HepG2 (cell line): Measurements from ENCODE around the gene WDR76. TPM values are rescaled to one million over a fixed set of nuclear protein-coding genes. Genes with fewer than 3 reads are reported as not detected.
A peak's percentile ranks its signal among the peaks of the same experiment; 100 is the strongest.

ENCODE experiments used
- FOXO1 ChIP-seq: sonication (generic); formaldehyde crosslinking; IDR thresholded peaks from 2 replicates; pipeline ENCODE4 v1.4.0; 2020; ENCODE audit warnings: missing genetic modification reagents
- HNRNPUL1 ChIP-seq: fragments of 200-400 bp; formaldehyde crosslinking; IDR thresholded peaks from 2 replicates; pipeline ENCODE4 v1.6.1; 2017; ENCODE audit warnings: low read depth, mild to moderate bottlenecking, low read length, moderate library complexity
- HOXA9 ChIP-seq: sonication (generic); formaldehyde crosslinking; IDR thresholded peaks from 2 replicates; pipeline ENCODE4 v1.8.1; 2022; ENCODE audit warnings: missing genetic modification reagents, mild to moderate bottlenecking, moderate library complexity, borderline replicate concordance
- POGZ ChIP-seq: sonication (generic); formaldehyde crosslinking; IDR thresholded peaks from 2 replicates; pipeline ENCODE4 v1.4.0; 2020; ENCODE audit warnings: mild to moderate bottlenecking, missing genetic modification reagents
- PRDM10 ChIP-seq: sonication (generic); formaldehyde crosslinking; IDR thresholded peaks from 2 replicates; pipeline ENCODE4 v1.4.0; 2020; ENCODE audit warnings: low read depth, missing genetic modification reagents
- RELA ChIP-seq: sonication (generic); formaldehyde crosslinking; IDR thresholded peaks from 2 replicates; pipeline ENCODE4 v1.4.0; 2020; ENCODE audit warnings: missing genetic modification reagents
- SIN3B ChIP-seq: fragments of 150-350 bp; IDR thresholded peaks from 2 replicates; pipeline ENCODE4 v1.6.1; 2014; ENCODE audit warnings: low read length
- SSRP1 ChIP-seq: IDR thresholded peaks from 2 replicates; pipeline ENCODE4 v1.6.1; 2016; ENCODE audit warnings: control low read depth
- TCF12 ChIP-seq, 2 experiments: fragments of 450-650 bp in 1 of 2; sonication (generic) in 1 of 2; formaldehyde crosslinking in 1 of 2; IDR thresholded peaks; 2 replicates each; pipeline versions ENCODE4 v1.6.1 to v1.8.0; 2017 to 2022; ENCODE audit warnings: antibody characterized with exemption in 1 of 2, mild to moderate bottlenecking in 1 of 2, missing genetic modification reagents in 1 of 2, moderate library complexity in 1 of 2
- YEATS4 ChIP-seq: sonication (generic); formaldehyde crosslinking; IDR thresholded peaks from 2 replicates; pipeline ENCODE4 v1.4.0; 2020; ENCODE audit warnings: missing genetic modification reagents, borderline replicate concordance
- ZBTB34 ChIP-seq: sonication (generic); formaldehyde crosslinking; IDR thresholded peaks from 2 replicates; pipeline ENCODE4 v1.8.0; 2022; ENCODE audit warnings: mild to moderate bottlenecking, missing genetic modification reagents
- ZFP1 ChIP-seq: IDR thresholded peaks from 2 replicates; pipeline ENCODE4 v1.6.1; 2016
- ZFP37 ChIP-seq: sonication (generic); formaldehyde crosslinking; IDR thresholded peaks from 2 replicates; pipeline ENCODE4 v1.4.0; 2020; ENCODE audit warnings: missing genetic modification reagents, borderline replicate concordance
- ZMYM4 ChIP-seq: sonication (generic); formaldehyde crosslinking; IDR thresholded peaks from 2 replicates; pipeline ENCODE4 v1.8.1; 2023; ENCODE audit warnings: mild to moderate bottlenecking, missing genetic modification reagents
- ZNF205 ChIP-seq: IDR thresholded peaks from 2 replicates; pipeline ENCODE4 v1.6.1; 2018; ENCODE audit warnings: missing biosample characterization, missing genetic modification reagents
- ZNF256 ChIP-seq: sonication (generic); formaldehyde crosslinking; conservative IDR thresholded peaks from 2 replicates; pipeline ENCODE4 v1.4.0; 2020; ENCODE audit warnings: missing genetic modification reagents
- ZNF513 ChIP-seq: sonication (generic); formaldehyde crosslinking; conservative IDR thresholded peaks from 2 replicates; pipeline ENCODE4 v1.5.0; 2020; ENCODE audit warnings: missing genetic modification reagents
- ZNF570 ChIP-seq: sonication (generic); formaldehyde crosslinking; IDR thresholded peaks from 2 replicates; pipeline ENCODE4 v1.4.0; 2020; ENCODE audit warnings: mild to moderate bottlenecking, missing genetic modification reagents, borderline replicate concordance
- ZNF572 ChIP-seq: sonication (generic); formaldehyde crosslinking; IDR thresholded peaks from 2 replicates; pipeline ENCODE4 v1.5.1; 2020; ENCODE audit warnings: mild to moderate bottlenecking, missing genetic modification reagents
- ZNF639 ChIP-seq: conservative IDR thresholded peaks from 2 replicates; pipeline ENCODE4 v1.6.1; 2018; ENCODE audit warnings: missing genetic modification reagents
- ZNF772 ChIP-seq: sonication (generic); formaldehyde crosslinking; IDR thresholded peaks from 2 replicates; pipeline ENCODE4 v1.5.0; 2020; ENCODE audit warnings: mild to moderate bottlenecking, missing genetic modification reagents
- ZSCAN20 ChIP-seq: sonication (generic); formaldehyde crosslinking; IDR thresholded peaks from 2 replicates; pipeline ENCODE4 v1.4.0; 2020; ENCODE audit warnings: missing genetic modification reagents, mild to moderate bottlenecking, borderline replicate concordance
- polyA plus RNA-seq, 8 experiments: library from polyadenylated mRNA; depleted of rRNA in 3 of 8; stranded (reverse) in 7 of 8; unstranded in 1 of 8; fragments of >200 nt; fragmentation: Illumina TruSeq in 4 of 8; extraction: Trizol in 4 of 8; gene quantifications; 2 replicates each; pipeline versions ENCODE4 v1.2.1 to v1.2.3, GENCODE V29; 2011 to 2016; ENCODE audit warnings: low read depth in 4 of 8, missing spikeins in 1 of 8, mixed read lengths in 1 of 8; ENCODE audit not compliant: insufficient read depth in 1 of 8
- total RNA-seq, 5 experiments: library from RNA; depleted of rRNA; stranded (reverse); fragments of >200 nt; fragmentation: Illumina TruSeq; extraction: Trizol; gene quantifications; 2 replicates each; pipeline ENCODE4 v1.2.3, GENCODE V29; 2016; ENCODE audit warnings: low read depth in 1 of 5

Gene WDR76
- total and polyA plus RNA-seq, 2 of the 13 experiments (the other 11 are each of a cell fraction or from before 2014, with no cell fraction given), result 1.1 to 9.7 TPM

GRCh38 chr15:43800286-43801141 is 26.3 kb upstream of the WDR76 start, which contains the start of gene HYPK (continued):
- TF ChIP-seq ZFP37 (CRISPR knock-in tag), result peak; percentile 50; the same call in 1 of the 2 replicates
- no peak; the same call in 1 of the 2 replicates for TF ChIP-seq SSRP1 (CRISPR knock-in tag)
- no peak for TF ChIP-seq ZBTB34
- TF ChIP-seq ZNF205, result no peak
- no peak for TF ChIP-seq ZSCAN20 (CRISPR knock-in tag)
- 0 out of 2 replicates have a peak, but pooled peaks have one; percentile 37 for TF ChIP-seq ZNF772 (CRISPR knock-in tag)
- TF ChIP-seq ZFP1 (CRISPR knock-in tag), result no peak
- no peak for TF ChIP-seq HNRNPUL1
- TF ChIP-seq FOXO1, result no peak
- TF ChIP-seq POGZ (CRISPR knock-in tag), result peak; percentile 62
- no peak for TF ChIP-seq TCF12 (IDR thresholded peaks at IDR 0.05)
- TF ChIP-seq TCF12 (CRISPR knock-in tag; IDR thresholded peaks at IDR 0.05), result no peak
- 0 out of 2 replicates have a peak, but pooled peaks have one; percentile 44 for TF ChIP-seq ZNF639 (CRISPR knock-in tag)
- TF ChIP-seq ZNF513 (CRISPR knock-in tag), result no peak
- no peak for TF ChIP-seq RELA (CRISPR knock-in tag)
- no peak for TF ChIP-seq ZMYM4 (CRISPR knock-in tag)
- TF ChIP-seq SIN3B, result no peak
- TF ChIP-seq HOXA9 (CRISPR knock-in tag), result no peak
- peak; percentile 47; the same call in 1 of the 2 replicates for TF ChIP-seq YEATS4 (CRISPR knock-in tag)
- no peak for TF ChIP-seq ZNF570
- no peak for TF ChIP-seq ZNF256
- TF ChIP-seq PRDM10 (CRISPR knock-in tag), result no peak
- TF ChIP-seq ZNF572 (CRISPR knock-in tag), result no peak
